ENCODE data around the gene MAPK8IP1. TPM values are rescaled to one million over a fixed set of nuclear protein-coding genes. Genes with fewer than 3 reads are reported as not detected.

Gene MAPK8IP1
- total and polyA plus RNA-seq, 2 donors (not counting 1 experiment from before 2014, with no cell fraction given), result 2.1 to 4.0 TPM

- Histone ChIP-seq H3K9ac (ENCODE audit: low read length) (peak overlapping the region; percentile 82), H4K20me1 (ENCODE audit: control insufficient read depth, insufficient read depth, low read length, poor library complexity, severe bottlenecking) (peaks cover 37% of the 10 kb centered on the region), H3K79me2 (ENCODE audit: control insufficient read depth, insufficient read depth, low read length) (peaks cover 95% of the 10 kb centered on the region), H3K4me2 (replicated peaks; ENCODE audit: low read depth, low read length, poor library complexity, severe bottlenecking) (peak overlapping the region; percentile 91), H3K4me1 (ENCODE audit: control insufficient read depth in 2 of 2, insufficient read depth in 2 of 2, low read length in 2 of 2) (peaks cover 65 to 84% of the 10 kb centered on the region in 2 donors), H3K27me3 (replicated peaks in 1 of 4; ENCODE audit: control extremely low read depth in 1 of 4, control insufficient read depth in 3 of 4, insufficient read depth in 4 of 4, low read length in 3 of 4) (no peaks in the 10 kb centered on the region), H2AFZ (ENCODE audit: insufficient read depth, low read depth, low read length, poor library complexity, severe bottlenecking) (no peak overlapping the region), H3K27ac (ENCODE audit: low read length in 2 of 2) (peak overlapping the region; percentile 92 to 93), H3K4me3 (ENCODE audit: control extremely low read depth in 1 of 5, extremely low read depth in 1 of 5, insufficient read depth in 1 of 5, low read depth in 2 of 5, low read length in 4 of 5) (peak overlapping the region; percentile 26 to 95 (median 79)), H3K9me3 (ENCODE audit: control extremely low read depth in 1 of 3, control insufficient read depth in 2 of 3, insufficient read depth in 1 of 3, low read length in 2 of 3) (no peaks in the 10 kb centered on the region), H3K36me3 (replicated peaks in 1 of 2; ENCODE audit: control extremely low read depth in 1 of 2, control insufficient read depth in 1 of 2, extremely low read depth in 1 of 2, insufficient read depth in 2 of 2, low read length in 1 of 2) (peaks cover 0 to 38% of the 10 kb centered on the region in 2 experiments)
- Mint-ChIP-seq H3K27ac (peak overlapping the region; percentile 92), H3K27me3 (no peaks in the 10 kb centered on the region), H3K9me3 (ENCODE audit: insufficient read depth) (no peaks in the 10 kb centered on the region), H3K4me1 (peaks cover 93% of the 10 kb centered on the region), H3K4me3 (peak overlapping the region; percentile 95)
- intact Hi-C loops (cut with micrococcal nuclease), result loop anchor here (1.0 to 10.0 kb wide), 8 partner anchors 8 to 1625 kb away; partner anchors contain the start of genes CELF1, CRY2 and SLC35C1
- CTCF ChIA-PET, result interaction anchor here (0.8 to 11.4 kb wide), 11 partner anchors 9 to 159 kb away, joined by 3 to 98 read pairs (median 6); partner anchors contain the start of genes LARGE2 and PEX16
- DNase-seq, result peak; percentile 94
- no peak for TF ChIP-seq EZH2 (IDR thresholded peaks at IDR 0.05; ENCODE audit: borderline replicate concordance, insufficient read depth, low read depth, low read length, poor library complexity, severe bottlenecking)
- TF ChIP-seq CTCF (IDR thresholded peaks at IDR 0.05), result no peak
- peak; percentile 77 for ATAC-seq (ENCODE audit: low read depth)
- WGBS (ENCODE audit: insufficient coverage), result 3% methylated on average over 13 of the region's 14 CpGs
- POLR2A ChIA-PET, result interaction anchor here (0.6 to 10.9 kb wide), 11 partner anchors 9 to 1917 kb away, joined by 3 to 162 read pairs (median 4); partner anchors contain the start of genes CRY2, LARGE2, PEX16 and SLC35C1
Observed at GRCh38 chr11:45930031-45930794, 44.8 kb downstream of the MAPK8IP1 start.

Measured in B cell (primary cell).